ENCODE results near the gene MED14. TPM values are rescaled to one million over a fixed set of nuclear protein-coding genes. Genes with fewer than 3 reads are reported as not detected.
A peak's percentile ranks its signal among the peaks of the same experiment; 100 is the strongest.

Gene MED14
- total RNA-seq, 1 experiment from 2014 or later: 19.0 TPM

DNA sequence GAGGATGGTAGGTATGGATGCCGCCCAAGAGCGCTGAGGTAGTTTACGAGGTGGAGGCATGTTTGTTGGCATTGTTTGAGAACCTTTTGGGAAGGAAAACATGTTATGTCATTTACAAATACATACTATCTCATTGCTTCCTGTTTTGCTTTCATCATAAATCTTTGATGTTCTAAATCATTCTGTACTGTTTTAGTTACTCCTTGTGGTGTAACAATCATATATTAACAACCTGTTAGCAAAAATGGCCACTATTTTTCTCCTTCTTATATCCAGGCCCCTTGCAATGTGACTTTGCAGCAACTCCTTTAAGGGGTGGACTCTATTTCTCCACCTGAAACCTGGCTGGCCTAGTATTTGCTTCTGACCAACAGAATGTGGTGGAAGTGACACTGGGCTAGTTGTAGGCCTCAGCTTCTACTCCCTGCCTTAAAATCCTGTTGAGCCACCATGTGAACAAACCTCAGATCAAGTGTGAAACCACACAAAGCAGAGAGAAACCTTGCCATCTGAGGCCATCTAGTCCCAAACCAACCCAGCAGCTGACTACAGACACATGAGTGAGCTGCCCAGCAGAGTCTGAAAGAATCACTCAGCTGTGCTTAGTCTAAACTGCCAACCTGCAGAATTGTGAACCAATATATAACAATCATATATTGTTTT is 72.1 kb downstream of the MED14 start:
- no peak for DNase-seq (ENCODE audit: low spot score)

DNA sequence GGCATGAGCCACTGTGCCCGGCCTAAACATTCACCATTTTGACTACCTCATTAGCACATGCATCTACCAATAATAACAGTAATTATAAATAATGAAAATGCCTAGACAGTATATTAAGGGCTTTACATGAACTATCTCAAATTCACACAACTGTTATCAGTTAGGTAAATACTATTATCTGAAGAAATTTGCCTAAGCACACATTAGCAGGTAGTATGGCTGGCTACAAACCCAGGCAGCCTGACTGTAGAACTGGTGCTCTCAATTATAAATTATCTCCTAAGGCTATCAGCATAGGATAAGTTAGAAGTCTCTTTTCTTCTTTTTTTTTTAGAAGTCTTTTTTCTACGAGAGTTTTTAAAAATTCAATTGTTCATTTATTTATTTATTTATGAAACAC is 73.9 kb downstream of the MED14 start:
- DNase-seq (ENCODE audit: low spot score): no peak

DNA sequence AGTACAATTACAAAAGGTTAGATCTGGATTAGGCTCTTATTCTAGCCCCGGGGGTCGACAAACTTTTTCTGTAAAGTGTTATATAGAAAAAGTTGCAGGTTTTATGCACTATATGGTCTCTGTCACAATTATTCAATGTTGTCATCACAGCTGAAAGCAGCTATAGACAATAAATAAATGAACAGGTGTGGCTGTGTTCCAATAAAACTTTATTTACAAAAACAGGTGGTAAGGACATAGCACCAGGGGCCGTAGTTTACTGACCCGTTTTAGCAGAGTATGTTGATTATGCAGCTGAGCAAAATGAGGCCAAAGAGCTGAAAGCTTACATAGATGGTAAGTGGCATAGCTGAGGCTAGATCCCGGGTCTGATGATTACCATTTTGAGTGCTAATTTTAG is 75.0 kb downstream of the MED14 start:
- DNase-seq (ENCODE audit: low spot score): no peak

DNA sequence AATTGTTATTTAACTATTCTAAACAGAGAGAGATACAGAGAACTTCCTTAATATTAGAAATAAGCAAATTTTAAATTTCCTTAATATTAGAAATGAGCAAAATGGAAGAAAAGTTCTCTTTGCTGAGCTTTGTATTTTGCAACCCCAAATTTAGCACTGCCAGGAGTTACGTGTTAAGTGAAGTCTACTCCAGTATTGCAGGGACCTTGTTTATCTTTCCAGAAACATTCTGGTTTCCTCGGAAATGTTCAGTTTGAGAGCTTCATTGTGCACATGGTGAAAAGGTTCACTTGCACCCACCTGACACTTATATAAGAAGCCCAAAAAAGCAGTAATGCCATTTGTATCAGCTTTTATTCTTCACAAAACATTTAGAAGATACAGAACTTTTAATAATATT is 81.8 kb downstream of the MED14 start:
- no peak for DNase-seq (ENCODE audit: low spot score)

DNA sequence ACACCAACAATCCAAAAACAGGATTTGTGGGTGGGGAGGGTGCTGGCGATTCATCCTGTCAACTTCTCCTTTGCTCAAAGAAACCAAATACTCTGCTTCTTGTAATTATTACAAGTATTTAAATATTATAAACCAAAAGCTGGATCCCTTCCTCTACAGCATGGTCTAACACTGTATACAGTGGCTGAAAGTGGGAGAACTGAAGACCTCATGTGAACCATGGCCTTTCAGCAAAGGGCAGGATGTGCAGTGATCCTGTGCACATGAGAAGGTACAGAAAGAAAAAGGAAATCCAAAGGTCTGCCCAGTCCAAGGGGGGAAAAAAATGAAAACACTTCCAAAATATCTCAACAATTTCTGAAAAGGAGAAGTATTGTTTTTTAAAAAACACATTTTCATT is 82.7 kb downstream of the MED14 start:
- no peak for DNase-seq (ENCODE audit: low spot score)

DNA sequence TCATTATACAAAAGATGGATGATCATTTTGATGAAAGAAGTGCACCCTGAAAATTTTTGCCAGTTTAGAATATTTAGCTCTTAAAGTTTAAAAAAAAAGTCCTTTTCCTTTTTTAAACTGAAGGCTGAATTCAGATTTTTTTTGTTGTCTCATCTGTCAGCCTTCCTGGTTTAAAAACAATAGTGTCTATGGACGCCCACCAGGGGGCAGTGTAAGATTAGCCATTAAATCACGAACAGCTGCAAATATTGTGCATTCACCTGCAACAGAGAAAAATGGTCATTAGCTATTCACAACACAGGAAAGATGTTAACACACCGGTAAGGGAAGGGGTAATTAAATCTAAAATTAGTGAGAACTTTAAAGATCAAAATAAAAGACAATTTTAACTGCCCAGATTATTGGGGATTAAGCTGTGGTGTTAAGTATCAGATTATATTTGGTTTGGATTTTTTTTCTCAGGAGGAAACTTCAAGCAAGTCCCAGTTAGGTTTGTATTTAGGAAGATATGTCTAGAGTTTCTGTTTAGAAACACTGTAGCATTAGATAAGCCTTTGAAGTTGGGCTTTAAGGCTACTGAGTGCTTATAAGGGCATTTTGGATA is 83.6 kb downstream of the MED14 start:
- peak; percentile 39 for DNase-seq (ENCODE audit: low spot score)

DNA sequence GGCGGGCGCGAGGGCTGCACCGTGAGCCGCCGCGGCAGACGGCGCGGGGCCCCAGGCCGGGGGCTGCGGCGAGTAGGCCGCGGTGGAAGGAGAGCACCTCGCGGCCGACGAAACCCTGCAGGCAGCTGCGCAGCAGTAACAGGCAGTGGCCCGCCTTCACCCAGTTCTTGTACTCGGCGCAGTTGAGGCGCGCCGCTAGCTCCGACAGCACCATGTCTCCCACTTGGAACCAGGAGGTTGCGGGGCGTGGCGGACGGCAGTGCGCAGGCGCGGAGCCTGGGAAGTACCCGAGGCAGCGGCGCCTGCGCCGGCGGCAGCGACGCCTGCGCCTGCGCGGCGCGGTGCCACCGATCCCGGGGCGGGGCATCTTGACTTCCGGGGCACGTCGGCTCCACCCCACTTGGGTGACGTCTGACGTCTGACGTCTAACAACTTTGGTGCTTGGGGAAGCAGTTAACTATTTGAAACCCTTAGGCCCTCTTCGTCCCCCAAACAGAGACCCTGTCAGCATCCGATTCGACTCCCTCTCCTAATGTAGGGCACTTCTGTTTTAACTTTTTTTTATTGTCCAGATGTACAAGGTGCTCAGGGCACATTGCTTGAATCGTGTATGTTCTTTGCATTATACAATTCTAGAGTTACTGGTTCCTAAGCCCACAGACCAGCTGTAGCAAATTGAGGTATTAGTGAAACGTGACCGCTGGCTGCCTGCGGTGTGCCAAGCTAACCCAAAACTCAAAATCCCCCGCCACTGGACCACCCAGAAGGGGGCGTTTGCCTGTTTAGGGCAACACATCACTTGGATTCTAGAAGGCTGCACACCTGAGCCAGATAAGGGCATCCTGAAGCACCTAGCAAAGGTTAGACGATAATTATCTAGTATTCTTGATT is 87.8 kb downstream of the MED14 start, which contains the start of gene CXorf38:
TSS of gene CXorf38 (minus strand) at position 255 of the 891 bp plus-strand sequence. CDS start at position 214, 41 bp downstream.
- DNase-seq (ENCODE audit: low spot score): peak; percentile 78

DNA sequence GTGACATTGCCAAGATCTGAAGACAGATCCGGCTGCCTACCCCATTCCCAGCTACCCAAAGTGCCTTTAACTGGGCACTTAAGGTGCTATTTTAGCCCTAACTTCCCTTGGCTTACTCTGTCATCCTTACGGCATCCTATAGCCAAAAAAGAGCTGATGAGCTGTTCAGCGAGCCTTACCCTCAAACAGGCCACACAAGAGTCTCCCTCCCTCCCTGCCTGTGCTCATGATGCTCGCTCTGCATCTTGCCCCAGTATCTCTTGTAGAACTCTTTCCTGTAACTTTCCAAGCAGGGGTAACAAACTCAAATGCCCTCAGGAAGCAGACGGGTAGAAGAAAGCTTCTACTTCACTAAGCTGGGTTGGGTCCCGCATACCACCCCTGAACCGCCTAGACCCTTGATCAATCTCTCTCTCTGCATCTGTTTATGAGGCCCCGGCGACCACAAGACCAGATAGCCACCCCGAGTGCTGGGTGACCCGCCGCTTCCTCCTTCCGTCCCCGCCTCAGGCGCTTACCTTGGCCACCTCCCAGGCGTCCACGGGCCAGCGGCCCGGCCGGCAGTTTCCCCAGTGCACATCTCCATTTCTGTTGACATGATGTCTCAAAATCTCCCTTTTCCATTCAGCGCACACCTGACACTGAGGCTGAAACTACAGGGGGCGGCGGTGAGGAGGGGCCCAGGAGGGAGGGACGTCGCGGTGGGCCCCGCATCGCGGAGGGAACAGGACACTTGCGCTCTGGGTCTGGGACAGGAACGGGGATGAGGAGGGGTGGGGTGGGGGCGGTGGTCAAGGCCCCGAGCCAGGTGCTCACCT is 88.6 kb downstream of the MED14 start:
- no peak for DNase-seq (ENCODE audit: low spot score)

DNA sequence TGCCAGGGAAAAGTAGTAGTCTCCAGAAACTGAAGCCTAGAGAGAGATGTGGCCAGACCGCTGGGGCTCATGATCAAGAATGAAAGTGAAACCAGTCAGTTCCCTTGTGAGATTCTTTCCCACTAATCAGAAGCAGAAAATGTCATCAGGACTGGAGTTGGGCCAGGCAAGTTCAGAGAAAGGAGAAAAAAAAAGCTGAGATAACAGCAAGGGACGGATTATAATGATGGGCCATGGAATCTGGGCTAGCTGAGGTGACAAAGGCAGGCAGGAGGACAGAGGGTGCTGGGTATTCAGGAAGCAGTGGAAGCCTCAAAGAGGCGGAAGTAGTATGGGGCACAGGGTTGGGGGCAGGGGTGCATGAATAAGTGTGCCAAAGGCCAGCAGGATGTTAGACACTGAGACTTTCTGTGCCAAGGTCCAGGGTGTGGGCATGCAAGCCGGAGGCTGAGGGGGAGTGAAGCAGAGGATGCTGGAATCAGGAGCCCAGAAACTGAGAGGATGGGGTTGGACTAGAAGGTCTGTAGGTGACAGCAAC is 90.5 kb downstream of the MED14 start:
- DNase-seq (ENCODE audit: low spot score): peak; percentile 84

DNA sequence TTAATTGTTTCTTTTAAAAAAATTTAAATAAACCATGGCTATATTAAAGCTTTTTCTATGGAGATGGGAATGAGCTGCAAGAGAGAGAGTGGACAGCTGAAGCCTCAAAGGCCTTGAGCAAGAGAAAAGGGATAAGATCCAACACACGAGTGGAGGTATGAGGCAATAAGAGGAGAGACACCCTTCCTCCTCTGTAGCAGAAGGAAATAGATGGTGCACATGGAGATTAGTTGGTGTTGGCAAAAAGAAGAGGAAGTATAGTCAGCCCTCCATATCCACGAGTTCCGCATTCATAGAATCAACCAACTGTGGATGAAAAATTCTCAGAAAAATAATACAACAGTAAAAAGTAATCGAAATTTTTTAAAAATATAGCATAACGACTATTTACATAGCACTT is 91.2 kb downstream of the MED14 start:
- DNase-seq (ENCODE audit: low spot score): no peak

DNA sequence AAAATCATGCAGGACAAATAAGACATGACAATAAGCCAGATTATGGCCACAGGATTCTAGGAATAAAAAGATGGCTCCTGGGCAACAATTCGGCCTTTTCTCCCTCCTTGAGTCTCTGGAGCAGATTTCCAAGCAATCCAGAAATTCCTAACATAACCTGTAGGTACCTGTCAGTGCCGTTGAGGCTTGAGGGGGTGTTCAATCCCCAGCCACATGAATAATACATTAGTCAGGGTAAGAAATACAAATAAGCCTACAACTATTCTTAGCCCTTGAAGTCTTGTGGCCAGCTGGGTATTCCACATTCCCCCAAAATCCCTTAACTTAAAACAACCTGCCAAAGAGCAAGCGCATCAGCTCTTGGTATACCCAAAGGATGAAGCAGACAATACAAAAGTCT is 97.7 kb downstream of the MED14 start:
- no peak for DNase-seq (ENCODE audit: low spot score)

DNA sequence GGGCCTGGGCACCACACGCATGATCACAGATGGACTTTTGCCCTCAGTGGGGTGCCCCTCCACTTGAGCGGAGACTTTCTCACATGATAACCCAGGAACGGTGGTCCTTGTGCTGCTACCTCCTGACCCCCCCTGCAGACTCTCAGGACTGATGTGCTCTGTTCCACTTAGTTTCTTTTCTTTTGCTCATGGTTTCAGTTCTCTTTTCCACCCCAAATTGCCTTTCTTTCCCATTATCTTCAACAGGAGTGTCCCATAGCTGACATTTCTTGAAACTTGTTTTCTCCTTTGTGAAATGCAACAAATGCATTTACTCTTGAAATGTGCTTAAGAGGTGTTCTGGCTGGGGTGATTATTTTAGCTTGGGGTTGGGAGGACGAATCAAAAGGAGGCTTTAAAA is 103.1 kb downstream of the MED14 start:
- DNase-seq (ENCODE audit: low spot score): no peak

DNA sequence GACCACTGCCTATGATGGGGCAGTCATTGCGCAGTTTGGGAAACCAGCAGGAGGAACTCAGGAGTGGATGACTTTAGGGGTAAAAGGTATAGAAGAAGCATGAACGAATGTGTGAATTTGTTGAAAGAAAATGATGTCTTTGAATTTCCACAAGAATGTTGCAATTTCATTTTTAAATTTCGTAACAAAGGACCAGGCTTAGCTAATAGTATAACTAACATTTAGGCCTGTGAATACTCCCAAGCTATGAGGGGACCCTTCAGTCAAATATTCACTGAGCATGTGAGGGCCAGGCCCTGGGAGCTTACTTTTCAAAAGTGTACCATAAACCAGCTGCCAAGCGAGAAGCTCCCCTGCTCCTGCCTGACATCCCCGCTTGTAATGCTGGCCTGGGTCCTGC is 106.8 kb downstream of the MED14 start:
- no peak for DNase-seq (ENCODE audit: low spot score)

DNA sequence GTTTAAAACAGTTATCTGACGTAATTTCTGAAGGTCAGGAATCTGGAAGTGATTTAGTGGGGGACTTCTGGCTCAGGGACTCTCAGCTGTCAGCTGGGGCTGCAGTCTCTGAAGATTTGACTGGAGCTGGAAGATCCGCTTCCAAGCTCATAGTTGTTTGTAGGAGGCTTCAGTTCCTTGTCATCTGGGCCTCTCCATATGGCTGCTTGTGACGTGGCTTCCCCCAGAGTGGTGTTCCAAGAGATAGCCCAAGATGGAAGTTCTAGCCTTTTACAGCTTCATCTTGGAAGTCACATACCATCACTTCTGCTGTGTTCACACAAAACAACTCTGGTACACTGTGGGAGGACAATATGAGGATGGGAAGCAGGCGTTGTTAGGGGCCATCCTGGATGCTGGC is 110.0 kb downstream of the MED14 start:
- DNase-seq (ENCODE audit: low spot score): no peak

DNA sequence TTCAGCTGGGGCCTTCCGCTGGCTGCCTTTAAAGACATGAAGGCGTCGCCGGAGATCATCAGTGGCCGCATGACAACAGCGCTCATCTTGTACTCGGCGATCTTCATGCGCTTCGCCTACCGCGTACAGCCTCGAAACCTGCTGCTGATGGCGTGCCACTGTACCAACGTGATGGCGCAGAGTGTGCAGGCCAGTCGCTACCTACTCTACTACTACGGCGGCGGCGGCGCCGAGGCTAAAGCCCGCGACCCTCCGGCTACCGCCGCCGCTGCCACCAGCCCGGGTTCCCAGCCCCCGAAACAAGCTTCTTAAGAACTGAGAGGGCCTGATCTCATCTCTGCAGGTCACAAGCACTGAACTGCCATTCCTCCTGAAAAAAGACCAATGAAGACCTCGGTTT is 111.7 kb downstream of the MED14 start:
- DNase-seq (ENCODE audit: low spot score): no peak

DNA sequence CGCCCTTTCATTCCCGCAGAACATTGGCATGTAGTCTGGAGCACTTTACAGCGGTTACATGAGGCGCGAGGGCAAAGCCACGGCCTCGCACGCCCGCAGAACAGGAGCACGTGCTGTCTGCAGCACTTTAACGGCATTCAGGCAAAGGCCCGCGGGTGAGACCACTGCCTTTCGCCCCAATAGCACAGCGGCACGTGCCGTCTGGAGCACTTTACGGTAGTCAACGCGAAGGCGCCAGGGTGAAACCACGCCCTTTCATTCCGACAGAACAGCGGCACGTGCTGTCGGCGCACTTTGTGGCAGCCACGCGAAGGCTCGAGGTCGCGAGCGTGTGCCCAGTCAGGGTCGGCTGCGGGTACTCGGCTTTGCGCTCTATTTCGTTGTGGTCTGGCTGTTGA is 112.2 kb downstream of the MED14 start, which contains the start of gene MPC1L:
TSS of gene MPC1L (plus strand) at position 290 of the 398 bp plus-strand sequence. CDS start 138 bp downstream, outside the sequence.
- no peak for DNase-seq (ENCODE audit: low spot score)

DNA sequence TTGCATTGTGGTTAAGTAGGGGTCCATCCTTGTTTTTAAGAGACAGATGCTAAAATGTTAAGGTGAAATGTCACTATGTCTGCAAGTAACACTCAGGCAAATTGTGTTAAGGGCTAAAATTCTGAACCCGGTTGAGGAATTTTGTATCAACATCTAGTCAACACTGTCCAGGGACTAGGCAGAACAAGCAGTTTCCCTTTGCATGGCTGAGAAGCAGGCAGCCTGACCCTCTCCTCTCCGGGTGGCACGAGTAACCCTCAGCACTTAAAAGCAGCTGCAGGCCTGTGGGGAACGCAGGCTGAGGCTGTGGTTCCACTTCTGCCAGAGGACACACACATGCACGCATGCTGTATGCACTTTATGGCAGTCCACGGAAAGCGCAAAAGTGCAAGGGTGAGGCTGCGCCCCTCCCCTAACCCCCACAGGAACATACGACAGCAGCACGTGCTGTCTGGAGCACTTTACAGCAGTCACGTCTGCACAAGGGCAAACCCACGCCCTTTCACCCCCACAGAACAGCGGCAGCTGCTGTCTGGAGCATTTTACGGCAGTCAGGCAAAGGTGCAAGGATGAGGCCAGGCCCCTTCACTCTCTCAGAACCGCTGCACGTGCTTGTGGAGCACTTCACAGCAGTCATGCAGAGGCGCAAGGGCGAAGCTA is 112.7 kb downstream of the MED14 start:
- no peak for DNase-seq (ENCODE audit: low spot score)

DNA sequence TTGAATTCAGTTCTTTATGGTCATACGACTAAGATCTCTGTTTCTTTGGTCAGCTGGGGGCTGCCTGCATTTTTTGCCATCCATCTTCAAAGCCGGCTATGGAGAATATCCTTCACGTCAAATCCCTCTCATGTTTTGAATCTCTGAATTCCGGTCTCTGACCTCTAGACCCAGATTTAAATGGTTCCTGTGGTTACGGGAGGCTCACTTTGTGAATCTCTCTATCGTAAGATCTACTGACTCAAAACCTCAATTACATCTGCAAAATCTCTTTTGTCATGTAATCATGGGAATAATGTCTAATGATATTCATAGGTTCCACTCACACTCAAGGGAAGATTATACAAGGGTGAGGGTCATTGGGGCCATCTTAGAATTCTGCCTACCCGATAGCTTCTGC is 117.8 kb downstream of the MED14 start:
- no peak for DNase-seq (ENCODE audit: low spot score)

DNA sequence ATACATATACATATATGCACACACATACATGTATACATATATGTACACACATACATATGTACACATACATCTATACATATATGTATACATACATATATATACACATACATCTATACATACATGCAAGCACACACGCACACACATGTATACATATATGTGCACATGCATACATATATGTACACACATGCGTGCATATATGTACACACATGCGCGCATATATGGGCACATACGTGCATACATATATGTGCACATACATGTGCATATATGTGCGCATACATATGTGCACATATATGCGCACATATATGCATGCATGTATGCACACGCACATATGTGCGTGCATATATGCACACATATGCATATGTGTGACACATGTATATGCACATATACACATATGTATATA is 119.4 kb downstream of the MED14 start:
- no peak for DNase-seq (ENCODE audit: low spot score)

DNA sequence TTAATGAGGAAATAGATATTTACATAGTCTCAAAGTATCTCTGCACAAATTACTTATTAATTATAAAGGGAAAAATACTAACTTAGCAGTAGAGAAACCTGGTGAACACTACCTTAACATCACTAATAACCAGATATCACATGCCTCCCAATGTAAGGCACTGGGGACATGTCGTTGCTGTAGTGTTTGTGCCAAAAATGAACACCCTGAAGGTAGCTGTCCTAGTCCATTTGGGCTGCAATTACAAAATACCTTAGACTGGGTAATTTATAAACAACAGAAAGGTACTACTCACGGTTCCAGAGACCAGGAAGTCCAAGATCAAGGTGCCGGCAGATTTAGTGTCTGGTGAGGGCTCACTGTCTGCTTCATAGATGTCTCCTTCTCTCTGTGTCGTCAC is 122.8 kb downstream of the MED14 start:
- DNase-seq (ENCODE audit: low spot score): no peak

DNA sequence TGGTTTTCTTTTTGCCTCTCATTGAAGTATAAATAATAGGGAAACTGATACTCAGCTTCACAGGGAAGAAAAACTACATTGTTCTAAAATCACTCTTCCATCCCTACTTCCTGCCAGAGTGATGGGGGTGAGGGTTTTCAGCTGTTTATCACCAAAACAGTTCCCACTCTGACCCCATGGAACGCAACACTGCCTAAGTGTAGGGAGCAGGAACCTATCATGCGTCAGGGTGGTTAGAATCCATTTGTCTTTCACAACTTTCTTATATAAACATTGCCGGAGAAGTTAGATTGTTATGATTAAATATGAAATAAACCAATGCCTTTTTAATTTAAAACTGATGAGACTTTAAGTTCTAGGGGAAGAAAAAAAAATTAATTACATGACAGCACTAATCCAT is 128.0 kb downstream of the MED14 start:
- no peak for DNase-seq (ENCODE audit: low spot score)
